Right renal pelvis (tissue), 4 donors: ENCODE measurements around the gene TSPEAR. TPM values are rescaled to one million over a fixed set of nuclear protein-coding genes. Genes with fewer than 3 reads are reported as not detected.

ENCODE experiments used
- DNase-seq, 4 donors: peaks; one replicate each; pipeline ENCODE4 v3.0.0-alpha.2; 2013; ENCODE audit warnings: low read depth in 4 of 4, low spot score in 3 of 4, missing footprints in 1 of 4
- polyA plus RNA-seq, 4 donors: library from polyadenylated mRNA; unstranded; fragments of 120-200 nt; gene quantifications; one replicate each; pipeline ENCODE4 v1.2.1, GENCODE V29; 2013; ENCODE audit not compliant: insufficient read length in 4 of 4

Gene TSPEAR
- polyA plus RNA-seq, 4 donors = 0.60 to 1.2 (median 0.82) TPM

GRCh38 chr21:44525391-44526095, 185.8 kb downstream of the TSPEAR start:
- DNase-seq = no peak

GRCh38 chr21:44524414-44525371, 186.7 kb downstream of the TSPEAR start:
- DNase-seq = no peak

GRCh38 chr21:44523567-44524413, 187.6 kb downstream of the TSPEAR start:
- no peak for DNase-seq

GRCh38 chr21:44522753-44523204, 188.6 kb downstream of the TSPEAR start:
- DNase-seq = no peak

- no peak for DNase-seq
These were observed 189.2 kb downstream of the TSPEAR start for GRCh38 chr21:44521928-44522752.

GRCh38 chr21:44521301-44521927, 190.0 kb downstream of the TSPEAR start:
- DNase-seq = no peak

- no peak for DNase-seq
These were observed 190.8 kb downstream of the TSPEAR start for GRCh38 chr21:44520326-44521300.

- DNase-seq = no peak
These were observed 191.7 kb downstream of the TSPEAR start for GRCh38 chr21:44519346-44520325.

GRCh38 chr21:44518686-44519085, 192.7 kb downstream of the TSPEAR start:
- DNase-seq = no peak

- no peak for DNase-seq
These were observed 194.0 kb downstream of the TSPEAR start for GRCh38 chr21:44517175-44517899.

GRCh38 chr21:44516828-44517174, 194.6 kb downstream of the TSPEAR start:
- DNase-seq = no peak

- DNase-seq = no peak
These were observed 195.0 kb downstream of the TSPEAR start for GRCh38 chr21:44516342-44516741.

- no peak for DNase-seq
These were observed 195.8 kb downstream of the TSPEAR start for GRCh38 chr21:44515359-44516165.

- DNase-seq = no peak
These were observed 196.5 kb downstream of the TSPEAR start for GRCh38 chr21:44514746-44515358.

GRCh38 chr21:44514218-44514520, 197.2 kb downstream of the TSPEAR start:
- no peak for DNase-seq
